ENCODE results near the gene ZNF492.

DNA sequence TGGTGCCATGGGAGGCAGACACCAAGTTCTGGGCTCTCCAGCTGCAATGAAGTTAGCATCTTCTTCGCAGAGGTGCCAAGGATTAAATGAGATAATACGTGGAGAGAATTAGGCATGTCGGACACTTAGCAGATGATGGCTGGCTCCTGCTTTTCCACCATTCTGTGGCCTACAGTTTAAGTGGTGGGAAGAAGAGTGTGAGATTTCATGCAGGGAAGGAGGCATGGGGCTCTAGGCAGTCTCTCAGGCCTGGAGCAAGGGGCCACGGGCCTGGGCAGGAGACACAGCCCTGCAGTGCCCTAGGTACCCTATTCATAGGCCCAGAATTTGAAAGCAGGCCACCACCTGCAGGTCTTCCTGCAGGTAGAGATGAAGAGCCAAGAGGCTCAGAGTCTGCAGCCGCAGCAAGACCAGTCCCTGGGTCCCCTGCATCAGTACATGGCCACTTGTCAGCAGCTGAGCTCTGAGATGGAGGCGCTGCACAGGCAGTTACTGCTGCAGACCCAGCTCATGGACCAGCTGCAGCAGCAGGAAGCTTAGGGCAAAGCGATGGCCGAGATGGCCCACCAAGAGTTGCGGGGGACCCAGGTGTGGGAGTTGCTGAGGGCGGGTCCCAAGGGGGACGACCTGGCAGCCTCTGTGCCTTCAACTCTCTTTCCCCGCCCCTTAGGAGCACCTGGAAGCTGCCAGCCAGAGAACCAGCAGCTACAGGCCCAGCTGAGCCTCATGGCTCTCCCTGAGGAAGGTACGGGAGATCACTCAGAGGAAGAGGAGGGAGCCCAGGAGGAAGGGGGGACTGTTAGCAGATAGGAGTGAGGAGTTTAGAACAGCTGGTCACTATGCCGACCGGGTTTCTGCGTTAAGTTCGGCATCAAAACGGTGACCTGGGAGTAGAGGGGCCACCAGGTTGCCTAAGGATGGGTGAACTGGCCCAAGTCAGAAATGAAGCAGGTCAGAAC, 33.2 kb upstream of the ZNF492 start:
- TF ChIP-seq, protein P1, sequence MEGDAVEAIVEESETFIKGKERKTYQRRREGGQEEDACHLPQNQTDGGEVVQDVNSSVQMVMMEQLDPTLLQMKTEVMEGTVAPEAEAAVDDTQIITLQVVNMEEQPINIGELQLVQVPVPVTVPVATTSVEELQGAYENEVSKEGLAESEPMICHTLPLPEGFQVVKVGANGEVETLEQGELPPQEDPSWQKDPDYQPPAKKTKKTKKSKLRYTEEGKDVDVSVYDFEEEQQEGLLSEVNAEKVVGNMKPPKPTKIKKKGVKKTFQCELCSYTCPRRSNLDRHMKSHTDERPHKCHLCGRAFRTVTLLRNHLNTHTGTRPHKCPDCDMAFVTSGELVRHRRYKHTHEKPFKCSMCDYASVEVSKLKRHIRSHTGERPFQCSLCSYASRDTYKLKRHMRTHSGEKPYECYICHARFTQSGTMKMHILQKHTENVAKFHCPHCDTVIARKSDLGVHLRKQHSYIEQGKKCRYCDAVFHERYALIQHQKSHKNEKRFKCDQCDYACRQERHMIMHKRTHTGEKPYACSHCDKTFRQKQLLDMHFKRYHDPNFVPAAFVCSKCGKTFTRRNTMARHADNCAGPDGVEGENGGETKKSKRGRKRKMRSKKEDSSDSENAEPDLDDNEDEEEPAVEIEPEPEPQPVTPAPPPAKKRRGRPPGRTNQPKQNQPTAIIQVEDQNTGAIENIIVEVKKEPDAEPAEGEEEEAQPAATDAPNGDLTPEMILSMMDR (IDR thresholded peaks at IDR 0.05) = no peak
- no peak for TF ChIP-seq POLR2A (IDR thresholded peaks at IDR 0.05)
